ENCODE data around the gene CD7. TPM values are rescaled to one million over a fixed set of nuclear protein-coding genes. Genes with fewer than 3 reads are reported as not detected.

The CD7 gene
- total and polyA plus RNA-seq, 9 of the 15 experiments (the other 6 are each of a cell fraction or from before 2014, with no cell fraction given) = 0.21 to 0.35 TPM; not detected in 7

DNA sequence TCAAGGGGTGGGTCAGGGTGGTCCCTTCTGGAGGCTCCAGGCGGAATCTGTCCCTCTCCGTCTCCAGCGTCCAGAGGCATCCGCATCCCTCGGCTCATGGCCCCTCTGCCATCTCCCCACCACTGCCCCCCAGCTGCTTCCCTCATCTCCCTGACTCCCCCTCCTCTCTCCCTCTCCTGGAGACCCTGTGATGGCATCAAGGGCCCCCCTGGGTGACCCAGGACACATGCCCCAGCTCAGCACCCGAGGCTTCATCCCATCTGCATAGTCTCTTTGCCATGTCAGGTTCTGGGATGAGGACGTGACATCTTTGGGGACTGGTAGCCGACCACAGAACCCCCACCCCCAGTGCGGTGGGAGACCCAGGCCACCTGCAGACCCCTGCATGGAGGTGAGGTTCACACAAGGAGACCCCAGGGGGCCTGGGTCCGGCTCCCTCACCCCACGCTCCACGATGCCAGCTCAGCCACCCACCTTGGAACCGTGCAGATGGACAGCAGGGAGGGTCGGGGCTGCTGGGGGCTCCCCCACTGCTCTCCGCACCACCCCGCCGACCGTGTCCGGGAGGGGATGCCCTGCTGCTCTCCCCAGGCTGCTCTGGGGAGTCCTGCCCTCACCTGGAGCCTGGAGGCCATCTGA is 12.4 kb upstream of the CD7 start (continued):
- TF ChIP-seq, protein P1, sequence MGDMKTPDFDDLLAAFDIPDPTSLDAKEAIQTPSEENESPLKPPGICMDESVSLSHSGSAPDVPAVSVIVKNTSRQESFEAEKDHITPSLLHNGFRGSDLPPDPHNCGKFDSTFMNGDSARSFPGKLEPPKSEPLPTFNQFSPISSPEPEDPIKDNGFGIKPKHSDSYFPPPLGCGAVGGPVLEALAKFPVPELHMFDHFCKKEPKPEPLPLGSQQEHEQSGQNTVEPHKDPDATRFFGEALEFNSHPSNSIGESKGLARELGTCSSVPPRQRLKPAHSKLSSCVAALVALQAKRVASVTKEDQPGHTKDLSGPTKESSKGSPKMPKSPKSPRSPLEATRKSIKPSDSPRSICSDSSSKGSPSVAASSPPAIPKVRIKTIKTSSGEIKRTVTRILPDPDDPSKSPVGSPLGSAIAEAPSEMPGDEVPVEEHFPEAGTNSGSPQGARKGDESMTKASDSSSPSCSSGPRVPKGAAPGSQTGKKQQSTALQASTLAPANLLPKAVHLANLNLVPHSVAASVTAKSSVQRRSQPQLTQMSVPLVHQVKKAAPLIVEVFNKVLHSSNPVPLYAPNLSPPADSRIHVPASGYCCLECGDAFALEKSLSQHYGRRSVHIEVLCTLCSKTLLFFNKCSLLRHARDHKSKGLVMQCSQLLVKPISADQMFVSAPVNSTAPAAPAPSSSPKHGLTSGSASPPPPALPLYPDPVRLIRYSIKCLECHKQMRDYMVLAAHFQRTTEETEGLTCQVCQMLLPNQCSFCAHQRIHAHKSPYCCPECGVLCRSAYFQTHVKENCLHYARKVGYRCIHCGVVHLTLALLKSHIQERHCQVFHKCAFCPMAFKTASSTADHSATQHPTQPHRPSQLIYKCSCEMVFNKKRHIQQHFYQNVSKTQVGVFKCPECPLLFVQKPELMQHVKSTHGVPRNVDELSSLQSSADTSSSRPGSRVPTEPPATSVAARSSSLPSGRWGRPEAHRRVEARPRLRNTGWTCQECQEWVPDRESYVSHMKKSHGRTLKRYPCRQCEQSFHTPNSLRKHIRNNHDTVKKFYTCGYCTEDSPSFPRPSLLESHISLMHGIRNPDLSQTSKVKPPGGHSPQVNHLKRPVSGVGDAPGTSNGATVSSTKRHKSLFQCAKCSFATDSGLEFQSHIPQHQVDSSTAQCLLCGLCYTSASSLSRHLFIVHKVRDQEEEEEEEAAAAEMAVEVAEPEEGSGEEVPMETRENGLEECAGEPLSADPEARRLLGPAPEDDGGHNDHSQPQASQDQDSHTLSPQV (IDR thresholded peaks at IDR 0.05) = no peak
- TF ChIP-seq CREB3L1 (IDR thresholded peaks at IDR 0.05; ENCODE audit: borderline replicate concordance, low read depth) (no peak), CTBP1 (IDR thresholded peaks at IDR 0.05; ENCODE audit: borderline replicate concordance) (no peak), KLF6 (CRISPR knock-in tag; IDR thresholded peaks at IDR 0.05; ENCODE audit: borderline replicate concordance) (no peak), SMARCA5 (IDR thresholded peaks at IDR 0.05) (no peak), ESRRB (CRISPR knock-in tag; IDR thresholded peaks at IDR 0.05; ENCODE audit: borderline replicate concordance) (no peak), ZNF444 (CRISPR knock-in tag; IDR thresholded peaks at IDR 0.05) (no peak), ZNF316 (IDR thresholded peaks at IDR 0.05) (no peak), XRCC3 (IDR thresholded peaks at IDR 0.05) (no peak), CBFA2T2 (conservative IDR thresholded peaks at IDR 0.05) (no peak), NFIC (IDR thresholded peaks at IDR 0.05) (no peak), PCBP2 (IDR thresholded peaks at IDR 0.05; ENCODE audit: low read depth, low read length, poor library complexity, severe bottlenecking) (no peak), ATF6 (CRISPR knock-in tag; IDR thresholded peaks at IDR 0.05) (no peak)

All from K562 (cell line).